ENCODE results near the gene MCUR1. TPM values are rescaled to one million over a fixed set of nuclear protein-coding genes. Genes with fewer than 3 reads are reported as not detected.

Gene MCUR1
- total and polyA plus RNA-seq, 2 of the 13 experiments (the other 11 are each of a cell fraction or from before 2014, with no cell fraction given) = 8.0 to 29.6 TPM

- Histone ChIP-seq H4K20me1 (ENCODE audit: insufficient read depth, low read length) (no peaks in the 10 kb centered on the region), H3K9me3 (ENCODE audit: low read length) (no peaks in the 10 kb centered on the region), H3K4me2 (ENCODE audit: low read depth, low read length) (no peak overlapping the region), H3K9ac (ENCODE audit: insufficient read depth, low read depth, low read length) (no peak overlapping the region), H3K36me3 (replicated peaks in 1 of 2; ENCODE audit: control insufficient read depth in 1 of 2, insufficient read depth in 2 of 2, low read length in 2 of 2) (no peaks in the 10 kb centered on the region), H2AFZ (ENCODE audit: low read length) (no peak overlapping the region), H3K27ac (ENCODE audit: extremely low read length, insufficient read depth, low read length) (no peak overlapping the region), H3K27me3 (ENCODE audit: control insufficient read depth in 1 of 2, insufficient read depth in 2 of 2, low read length in 2 of 2) (0 out of 5 replicates have a peak, but pooled peaks cover 0 to 4% of the 10 kb centered on the region in 2 experiments), H3K79me2 (ENCODE audit: insufficient read depth, low read length) (no peaks in the 10 kb centered on the region), H3K4me1 (ENCODE audit: insufficient read depth, low read length) (0 out of 2 replicates have a peak, but pooled peaks cover 7% of the 10 kb centered on the region), H3K4me3 (replicated peaks in 1 of 3; ENCODE audit: insufficient read depth in 1 of 3, low read depth in 2 of 3, low read length in 3 of 3) (no peak overlapping the region)
- FAIRE-seq = no peak
- in situ Hi-C loops (cut with HindIII; ENCODE audit: extremely low pct_ligation_motif_present, low pct_unique_long_range_greater_than_20kb) (no loop called here), intact Hi-C loops (cut with micrococcal nuclease; ENCODE audit: unreplicated experiment) (no loop called here)
- CTCF ChIA-PET (ENCODE audit: low intra/inter-chr PET ratio, low total read pairs) = no interaction called here
- no TSS peak for BruUV-seq (replicated peaks)
- 93% methylated on average over 38 of the region's 47 CpGs for WGBS (ENCODE audit: low lambda C conversion rate)
- no peak for ATAC-seq
- POLR2A ChIA-PET = no interaction called here
- no peak for DNase-seq (ENCODE audit: low spot score)
- TF ChIP-seq TOPORS (CRISPR knock-in tag; IDR thresholded peaks at IDR 0.05) (no peak), LBX2 (CRISPR knock-in tag; IDR thresholded peaks at IDR 0.05; ENCODE audit: borderline replicate concordance) (no peak), LRRFIP1 (CRISPR knock-in tag; conservative IDR thresholded peaks at IDR 0.05) (no peak), ARID4A (CRISPR knock-in tag; IDR thresholded peaks at IDR 0.05; ENCODE audit: borderline replicate concordance) (no peak), AGO2 (optimal IDR thresholded peaks at IDR 0.05; ENCODE audit: low read depth, low read length) (peak; percentile 42), HNRNPLL (IDR thresholded peaks at IDR 0.05; ENCODE audit: low read depth, low read length, poor library complexity, severe bottlenecking) (peak; percentile 9), PAF1 (CRISPR knock-in tag; IDR thresholded peaks at IDR 0.05) (no peak), RFXANK (CRISPR knock-in tag; IDR thresholded peaks at IDR 0.05) (no peak), BRCA1 (CRISPR knock-in tag; IDR thresholded peaks at IDR 0.05) (no peak), POLR2G (IDR thresholded peaks at IDR 0.05; ENCODE audit: low read depth, low read length) (no peak), ZNF280B (CRISPR knock-in tag; IDR thresholded peaks at IDR 0.05; ENCODE audit: borderline replicate concordance) (peak; percentile 10; the same call in 1 of the 2 replicates), IKZF1 (IDR thresholded peaks at IDR 0.05) (no peak), SKIL (CRISPR knock-in tag; IDR thresholded peaks at IDR 0.05; ENCODE audit: borderline replicate concordance) (no peak)
Measured at GRCh38 chr6:13769034-13769654, 45.2 kb downstream of the MCUR1 start.

Data from HepG2 (cell line).